ENCODE measurements around the gene KAT6B.

The KAT6B gene

GRCh38 chr10:74991435-74991834, 165.0 kb downstream of the KAT6B start:
- DNase-seq: no peak

- DNase-seq: no peak
Measured at GRCh38 chr10:74992068-74992467, 165.7 kb downstream of the KAT6B start.

- no peak for DNase-seq
Measured at GRCh38 chr10:74993649-74994048, 167.2 kb downstream of the KAT6B start.

GRCh38 chr10:74994854-74995253, 168.5 kb downstream of the KAT6B start:
- DNase-seq: peak; percentile 44

- DNase-seq: no peak
Measured at GRCh38 chr10:74995806-74996205, 169.4 kb downstream of the KAT6B start.

GRCh38 chr10:74997163-74997562, 170.8 kb downstream of the KAT6B start:
- DNase-seq: no peak

GRCh38 chr10:75000748-75001321, 174.4 kb downstream of the KAT6B start:
- DNase-seq: no peak

- no peak for DNase-seq
Measured at GRCh38 chr10:75001715-75002350, 175.4 kb downstream of the KAT6B start.

GRCh38 chr10:75002351-75002725, 175.9 kb downstream of the KAT6B start:
- DNase-seq: no peak

- no peak for DNase-seq
Measured at GRCh38 chr10:75002967-75003594, 176.7 kb downstream of the KAT6B start.

- no peak for DNase-seq
Measured at GRCh38 chr10:75003891-75004290, 177.5 kb downstream of the KAT6B start.

- DNase-seq: no peak
Measured at GRCh38 chr10:75007646-75008045, 181.2 kb downstream of the KAT6B start.

GRCh38 chr10:75008952-75009351, 182.6 kb downstream of the KAT6B start:
- DNase-seq: no peak

GRCh38 chr10:75009426-75009825, 183.0 kb downstream of the KAT6B start:
- no peak for DNase-seq

- no peak for DNase-seq
Measured at GRCh38 chr10:75010373-75010772, 184.0 kb downstream of the KAT6B start.

- DNase-seq: no peak
Measured at GRCh38 chr10:75011221-75011620, 184.8 kb downstream of the KAT6B start.

- no peak for DNase-seq
Measured at GRCh38 chr10:75012471-75012870, 186.1 kb downstream of the KAT6B start.

GRCh38 chr10:75013007-75013406, 186.6 kb downstream of the KAT6B start:
- DNase-seq: no peak

GRCh38 chr10:75013522-75013921, 187.1 kb downstream of the KAT6B start:
- DNase-seq: no peak

GRCh38 chr10:75014516-75015230, 188.3 kb downstream of the KAT6B start:
- no peak for DNase-seq

- DNase-seq: no peak
Measured at GRCh38 chr10:75015442-75015841, 189.0 kb downstream of the KAT6B start.

GRCh38 chr10:75016325-75016724, 189.9 kb downstream of the KAT6B start:
- no peak for DNase-seq

- DNase-seq: no peak
Measured at GRCh38 chr10:75018251-75018650, 191.9 kb downstream of the KAT6B start.

All from NCI-H2029 treated with DMSO at 0.1 percent for 48 hours (cell line).